Measurements from ENCODE around the gene PFN2.

Gene PFN2

GRCh38 chr3:149977386-149977785 is 6.7 kb upstream of the PFN2 start:
- TF ChIP-seq, protein P1, sequence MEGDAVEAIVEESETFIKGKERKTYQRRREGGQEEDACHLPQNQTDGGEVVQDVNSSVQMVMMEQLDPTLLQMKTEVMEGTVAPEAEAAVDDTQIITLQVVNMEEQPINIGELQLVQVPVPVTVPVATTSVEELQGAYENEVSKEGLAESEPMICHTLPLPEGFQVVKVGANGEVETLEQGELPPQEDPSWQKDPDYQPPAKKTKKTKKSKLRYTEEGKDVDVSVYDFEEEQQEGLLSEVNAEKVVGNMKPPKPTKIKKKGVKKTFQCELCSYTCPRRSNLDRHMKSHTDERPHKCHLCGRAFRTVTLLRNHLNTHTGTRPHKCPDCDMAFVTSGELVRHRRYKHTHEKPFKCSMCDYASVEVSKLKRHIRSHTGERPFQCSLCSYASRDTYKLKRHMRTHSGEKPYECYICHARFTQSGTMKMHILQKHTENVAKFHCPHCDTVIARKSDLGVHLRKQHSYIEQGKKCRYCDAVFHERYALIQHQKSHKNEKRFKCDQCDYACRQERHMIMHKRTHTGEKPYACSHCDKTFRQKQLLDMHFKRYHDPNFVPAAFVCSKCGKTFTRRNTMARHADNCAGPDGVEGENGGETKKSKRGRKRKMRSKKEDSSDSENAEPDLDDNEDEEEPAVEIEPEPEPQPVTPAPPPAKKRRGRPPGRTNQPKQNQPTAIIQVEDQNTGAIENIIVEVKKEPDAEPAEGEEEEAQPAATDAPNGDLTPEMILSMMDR (IDR thresholded peaks at IDR 0.05; ENCODE audit: insufficient read depth, low read depth, low read length, missing control alignments) = no peak
- no peak for DNase-seq (ENCODE audit: low read depth)
- H3K4me3 ChIP-seq (ENCODE audit: low read depth, low read length) = no peak overlapping the region

DNA sequence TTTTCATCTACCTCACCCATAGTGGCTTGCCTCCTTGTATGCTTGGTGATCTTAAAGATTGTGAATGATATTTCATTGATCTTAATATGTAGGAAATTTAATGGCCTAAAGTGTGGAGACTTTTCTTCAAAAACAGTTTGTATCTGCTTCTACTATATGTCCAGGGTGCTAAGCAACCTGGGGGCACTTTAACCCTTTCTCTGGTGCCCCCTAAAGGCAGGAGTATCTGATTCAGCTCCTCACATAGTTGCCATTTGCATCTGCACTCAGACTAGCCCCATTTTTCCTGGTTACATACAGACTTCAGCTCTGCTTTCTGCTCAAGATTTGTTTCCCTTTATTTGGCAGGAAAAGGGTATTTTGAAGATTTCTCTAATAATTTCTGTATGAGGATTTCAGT is 5.2 kb upstream of the PFN2 start:
- TF ChIP-seq, protein P1 (IDR thresholded peaks at IDR 0.05; ENCODE audit: insufficient read depth, low read depth, low read length, missing control alignments) = peak; percentile 7
- no peak overlapping the region for H3K4me3 ChIP-seq (ENCODE audit: low read depth, low read length)
- DNase-seq (ENCODE audit: low read depth) = peak; percentile 28

GRCh38 chr3:149971403-149972075 is 844 bp upstream of the PFN2 start:
- no peak for DNase-seq (ENCODE audit: low read depth)
- TF ChIP-seq, protein P1 (IDR thresholded peaks at IDR 0.05; ENCODE audit: insufficient read depth, low read depth, low read length, missing control alignments) = no peak
- peak overlapping the region; percentile 94 for H3K4me3 ChIP-seq (ENCODE audit: low read depth, low read length)

- H3K4me3 ChIP-seq (ENCODE audit: low read depth, low read length) = peak overlapping the region; percentile 94
- peak; percentile 93 for DNase-seq (ENCODE audit: low read depth)
- TF ChIP-seq, protein P1 (IDR thresholded peaks at IDR 0.05; ENCODE audit: insufficient read depth, low read depth, low read length, missing control alignments) = no peak
Measured at GRCh38 chr3:149969940-149970715, 567 bp downstream of the PFN2 start.

DNA sequence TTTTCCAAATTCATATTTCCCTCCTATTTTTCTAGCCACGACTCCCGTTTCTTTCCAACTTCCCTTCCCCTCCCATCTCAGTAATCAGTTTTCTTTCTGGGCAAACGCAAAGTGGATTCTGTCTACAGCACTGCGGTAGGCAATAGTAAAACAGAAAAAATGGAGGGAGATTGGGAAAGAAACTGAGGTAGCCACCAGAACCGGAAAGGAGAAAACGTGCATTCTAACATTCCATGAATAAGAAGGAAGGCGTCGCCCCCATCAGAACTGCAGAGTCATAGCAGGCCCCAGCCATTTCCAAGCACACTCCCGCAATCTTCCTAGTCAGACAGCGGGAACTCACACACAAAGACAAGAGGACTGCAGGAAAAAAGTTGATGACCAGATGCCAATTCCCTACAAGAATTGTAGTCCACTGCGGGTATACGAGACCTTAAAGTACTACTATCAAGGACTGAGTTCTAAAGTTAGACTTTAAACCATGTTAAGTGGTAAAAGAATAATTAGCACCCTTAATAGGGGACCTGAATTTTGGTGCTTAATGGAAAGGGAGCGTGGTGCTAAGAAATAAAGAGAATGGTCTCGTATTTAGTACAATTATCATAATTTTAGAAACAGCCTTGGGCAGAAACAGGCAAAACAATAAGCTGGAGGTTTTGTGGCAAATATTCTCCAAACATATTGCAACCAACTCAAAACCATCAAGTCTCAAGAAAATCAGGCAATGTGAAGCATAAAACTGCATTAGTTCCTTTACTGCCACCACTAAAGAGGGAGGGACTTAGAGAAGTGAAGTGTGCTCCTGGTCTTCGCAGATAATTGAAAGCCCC is 1.4 kb downstream of the PFN2 start:
- peak overlapping the region; percentile 94 for H3K4me3 ChIP-seq (ENCODE audit: low read depth, low read length)
- TF ChIP-seq, protein P1 (IDR thresholded peaks at IDR 0.05; ENCODE audit: insufficient read depth, low read depth, low read length, missing control alignments) = no peak
- DNase-seq (ENCODE audit: low read depth) = no peak

GRCh38 chr3:149968216-149968615 is 2.5 kb downstream of the PFN2 start:
- DNase-seq (ENCODE audit: low read depth) = no peak
- H3K4me3 ChIP-seq (ENCODE audit: low read depth, low read length) = no peak overlapping the region
- TF ChIP-seq, protein P1 (IDR thresholded peaks at IDR 0.05; ENCODE audit: insufficient read depth, low read depth, low read length, missing control alignments) = no peak

All from GM12865 (cell line).